GM23338 (cell line): ENCODE results near the gene CRACR2A. TPM values are rescaled to one million over a fixed set of nuclear protein-coding genes. Genes with fewer than 3 reads are reported as not detected.

Experiments used
- ATAC-seq: fragments of 200-7000 bp; cut with Tn5 transposase; 3 replicates; pipeline ENCODE4 v1.9.1; 2020
- DNase-seq: peaks from one replicate; pipeline ENCODE4 v3.0.0-alpha.2; 2015; ENCODE audit warnings: low spot score
- H2AFZ ChIP-seq: fragments of 200-600 bp; sonication (generic); 2 replicates; pipeline ENCODE4 v1.8.0; 2016; ENCODE audit warnings: antibody characterized with exemption, mild to moderate bottlenecking, moderate library complexity
- H3F3A ChIP-seq: fragments of 200-600 bp; sonication (generic); replicated peaks from 2 replicates; pipeline ENCODE4 v1.8.0; 2017; ENCODE audit warnings: antibody characterized with exemption, mixed run types, low read depth
- H3K27ac ChIP-seq: fragments of 200-600 bp; sonication (generic); 2 replicates; pipeline ENCODE4 v1.6.1; 2016; ENCODE audit warnings: low read depth
- H3K27me3 ChIP-seq: fragments of 200-600 bp; sonication (generic); 2 replicates; pipeline ENCODE4 v1.8.0; 2016; ENCODE audit warnings: mild to moderate bottlenecking, mixed run types, moderate library complexity; ENCODE audit not compliant: insufficient read depth
- H3K36me3 ChIP-seq: fragments of 200-600 bp; sonication (generic); 2 replicates; pipeline ENCODE4 v1.8.0; 2016; ENCODE audit warnings: mild to moderate bottlenecking; ENCODE audit not compliant: insufficient read depth
- H3K4me1 ChIP-seq: fragments of 200-600 bp; sonication (generic); 2 replicates; pipeline ENCODE4 v1.8.0; 2016; ENCODE audit warnings: mild to moderate bottlenecking, moderate library complexity; ENCODE audit not compliant: insufficient read depth
- H3K4me2 ChIP-seq: fragments of 200-600 bp; sonication (generic); 2 replicates; pipeline ENCODE4 v1.7.1; 2017; ENCODE audit warnings: mixed run types
- H3K4me3 ChIP-seq: fragments of 200-600 bp; sonication (generic); 2 replicates; pipeline ENCODE4 v1.6.1; 2016; ENCODE audit warnings: mixed run types
- H3K79me2 ChIP-seq: fragments of 200-600 bp; sonication (generic); replicated peaks from 2 replicates; pipeline ENCODE4 v1.8.0; 2017; ENCODE audit warnings: mild to moderate bottlenecking; ENCODE audit not compliant: insufficient read depth
- H3K9me2 ChIP-seq: fragments of 200-600 bp; sonication (generic); 2 replicates; pipeline ENCODE4 v1.8.0; 2017; ENCODE audit not compliant: insufficient read depth
- H4K20me1 ChIP-seq: fragments of 200-600 bp; sonication (generic); replicated peaks from 2 replicates; pipeline ENCODE4 v1.8.0; 2017; ENCODE audit warnings: mild to moderate bottlenecking; ENCODE audit not compliant: insufficient read depth
- H3K27ac Mint-ChIP-seq: 2 replicates; pipeline ENCODE4 v1.8.0; 2020; ENCODE audit warnings: inconsistent platforms, mild to moderate bottlenecking, moderate library complexity, mixed read lengths
- H3K27me3 Mint-ChIP-seq: 3 replicates; pipeline ENCODE4 v1.8.0; 2022; ENCODE audit warnings: low read depth, mild to moderate bottlenecking, moderate library complexity, mixed read lengths, inconsistent platforms; ENCODE audit not compliant: insufficient read depth, poor library complexity
- H3K36me3 Mint-ChIP-seq: 3 replicates; pipeline ENCODE4 v1.8.0; 2021; ENCODE audit warnings: low read depth, mild to moderate bottlenecking, inconsistent platforms, moderate library complexity, mixed read lengths
- H3K4me1 Mint-ChIP-seq: 3 replicates; pipeline ENCODE4 v1.8.0; 2020; ENCODE audit warnings: mild to moderate bottlenecking, inconsistent platforms, mixed read lengths
- H3K4me3 Mint-ChIP-seq: 3 replicates; pipeline ENCODE4 v1.8.0; 2021; ENCODE audit warnings: moderate library complexity, mild to moderate bottlenecking, inconsistent platforms, mixed read lengths
- H3K9me3 Mint-ChIP-seq: 3 replicates; pipeline ENCODE4 v1.8.0; 2020; ENCODE audit warnings: moderate library complexity, mild to moderate bottlenecking, inconsistent platforms, mixed read lengths
- CREB1 ChIP-seq: fragments of 250-450 bp; sonication (Bioruptor Pico); IDR thresholded peaks from 2 replicates; pipeline ENCODE4 v1.5.0; 2020; ENCODE audit warnings: low read depth, mild to moderate bottlenecking, moderate library complexity
- CTCF ChIP-seq, 2 experiments: fragments of 200-600 bp in 1 of 2; sonication (generic) in 1 of 2; conservative IDR thresholded peaks; 2 replicates each; pipeline versions ENCODE4 v1.5.1 to v1.6.1; 2016 to 2017; ENCODE audit warnings: antibody characterized with exemption in 2 of 2, low read depth in 2 of 2, mild to moderate bottlenecking in 2 of 2, moderate library complexity in 1 of 2
- ETS1 ChIP-seq: IDR thresholded peaks from 2 replicates; pipeline ENCODE4 v1.6.1; 2016; ENCODE audit warnings: antibody characterized with exemption
- EZH2 ChIP-seq: fragments of 200-600 bp; sonication (generic); IDR thresholded peaks from one replicate; pipeline ENCODE4 v1.8.0; 2017; ENCODE audit warnings: antibody characterized with exemption, mild to moderate bottlenecking, low read depth; ENCODE audit not compliant: unreplicated experiment
- EZH2phosphoT487 ChIP-seq: fragments of 200-600 bp; sonication (generic); IDR thresholded peaks from one replicate; pipeline ENCODE4 v1.8.1; 2018; ENCODE audit warnings: antibody characterized with exemption; ENCODE audit not compliant: unreplicated experiment
- JUNB ChIP-seq: IDR thresholded peaks from one replicate; pipeline ENCODE4 v1.6.1; 2016; ENCODE audit warnings: antibody characterized with exemption; ENCODE audit not compliant: unreplicated experiment
- NANOG ChIP-seq: IDR thresholded peaks from 2 replicates; pipeline ENCODE4 v1.6.1; 2016; ENCODE audit warnings: antibody characterized with exemption, borderline replicate concordance
- POLR2AphosphoS5 ChIP-seq: IDR thresholded peaks from 2 replicates; pipeline ENCODE4 v1.6.1; 2016; ENCODE audit warnings: antibody characterized with exemption, low read depth
- REST ChIP-seq: IDR thresholded peaks from one replicate; pipeline ENCODE4 v1.6.1; 2018; ENCODE audit warnings: antibody characterized with exemption; ENCODE audit not compliant: unreplicated experiment
- STAT1 ChIP-seq: IDR thresholded peaks from one replicate; pipeline ENCODE4 v1.6.1; 2016; ENCODE audit warnings: antibody characterized with exemption; ENCODE audit not compliant: unreplicated experiment
- ZNF114 ChIP-seq: fragments of 250-450 bp; sonication (Bioruptor Pico); IDR thresholded peaks from 2 replicates; pipeline ENCODE4 v1.5.0; 2020; ENCODE audit warnings: mild to moderate bottlenecking, moderate library complexity
- ZNF331 ChIP-seq: fragments of 250-450 bp; sonication (Bioruptor Pico); IDR thresholded peaks from 2 replicates; pipeline ENCODE4 v1.5.0; 2020; ENCODE audit warnings: low read depth, mild to moderate bottlenecking, moderate library complexity
- ZNF462 ChIP-seq: fragments of 250-450 bp; sonication (Bioruptor Pico); IDR thresholded peaks from 2 replicates; pipeline ENCODE4 v1.5.0; 2020; ENCODE audit warnings: mild to moderate bottlenecking, moderate library complexity
- polyA plus RNA-seq: library from polyadenylated mRNA; unstranded; fragments of >200 nt; fragmentation: Nextera tagmentation; extraction: Ambion mirVana; gene quantifications from 2 replicates; pipeline ENCODE4 v1.2.1, GENCODE V29; 2016
- total RNA-seq: library from RNA; depleted of rRNA; stranded (reverse); fragments of >200 nt; shearing (Covaris generic); gene quantifications from 2 replicates; pipeline ENCODE4 v1.2.3, GENCODE V29; 2014

Gene CRACR2A
- total and polyA plus RNA-seq, 2 experiments from 2014 or later = 1.5 to 3.0 TPM

GRCh38 chr12:3747543-3747942 is 5.4 kb downstream of the CRACR2A start:
- no peak for TF ChIP-seq CREB1 (CRISPR knock-in tag)
- TF ChIP-seq JUNB = no peak
- no peak for TF ChIP-seq EZH2
- TF ChIP-seq NANOG = no peak
- no peak for TF ChIP-seq ZNF114 (CRISPR knock-in tag)
- TF ChIP-seq STAT1 = no peak
- TF ChIP-seq CTCF (conservative IDR thresholded peaks at IDR 0.05; ENCODE audit: low read depth in 2 of 2) = no peak
- no peak for TF ChIP-seq REST
- no peak for TF ChIP-seq ETS1
- no peak for TF ChIP-seq ZNF462 (CRISPR knock-in tag)
- no peak for TF ChIP-seq EZH2phosphoT487
- TF ChIP-seq ZNF331 = no peak
- TF ChIP-seq POLR2AphosphoS5 = no peak
- Histone ChIP-seq H3K4me1 (no peaks in the 10 kb centered on the region), H3K4me3 (no peak overlapping the region), H2AFZ (no peak overlapping the region), H3K27me3 (peaks cover 6% of the 10 kb centered on the region; the same call in 1 of the 2 replicates), H3K79me2 (no peaks in the 10 kb centered on the region), H3K4me2 (no peak overlapping the region), H3K9me2 (peaks cover 6% of the 10 kb centered on the region; the same call in 1 of the 2 replicates), H3F3A (0 out of 2 replicates have a peak, but pooled peaks cover 2% of the 10 kb centered on the region), H3K36me3 (no peaks in the 10 kb centered on the region), H4K20me1 (0 out of 2 replicates have a peak, but pooled peaks cover 5% of the 10 kb centered on the region), H3K27ac (no peak overlapping the region)
- Mint-ChIP-seq H3K9me3 (peaks cover 2% of the 10 kb centered on the region; the same call in 2 of the 3 replicates), H3K27me3 (peaks cover 24% of the 10 kb centered on the region), H3K36me3 (no peaks in the 10 kb centered on the region), H3K4me3 (no peak overlapping the region), H3K27ac (no peak overlapping the region), H3K4me1 (peaks cover 2% of the 10 kb centered on the region; the same call in 1 of the 3 replicates)
- DNase-seq = no peak
- no peak for ATAC-seq
